ENCODE results near the gene EYA4.

EYA4 gene

DNA sequence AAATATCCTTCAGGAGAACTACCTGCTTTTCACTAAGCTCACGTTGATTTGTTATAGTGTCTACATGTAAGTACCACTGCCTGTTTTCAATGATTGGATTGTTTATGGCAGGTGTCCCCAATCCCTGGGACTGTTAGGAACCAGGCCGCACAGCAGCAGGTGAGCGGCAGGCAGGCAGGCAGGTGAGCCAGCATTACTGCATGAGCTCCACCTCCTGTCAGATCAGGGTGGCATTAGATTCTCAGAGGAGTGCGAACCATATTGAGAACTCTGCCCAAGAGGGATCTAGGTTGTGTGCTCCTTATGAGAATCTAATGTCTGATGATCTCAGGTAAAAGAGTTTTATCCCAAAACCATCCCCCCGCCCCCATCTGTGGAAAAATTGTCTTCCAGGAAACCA is 303.3 kb downstream of the EYA4 start:
- H3K4me3 ChIP-seq (ENCODE audit: low read depth, low read length): no peak overlapping the region
- TF ChIP-seq CTCF (IDR thresholded peaks at IDR 0.05; ENCODE audit: low read depth, low read length): no peak

DNA sequence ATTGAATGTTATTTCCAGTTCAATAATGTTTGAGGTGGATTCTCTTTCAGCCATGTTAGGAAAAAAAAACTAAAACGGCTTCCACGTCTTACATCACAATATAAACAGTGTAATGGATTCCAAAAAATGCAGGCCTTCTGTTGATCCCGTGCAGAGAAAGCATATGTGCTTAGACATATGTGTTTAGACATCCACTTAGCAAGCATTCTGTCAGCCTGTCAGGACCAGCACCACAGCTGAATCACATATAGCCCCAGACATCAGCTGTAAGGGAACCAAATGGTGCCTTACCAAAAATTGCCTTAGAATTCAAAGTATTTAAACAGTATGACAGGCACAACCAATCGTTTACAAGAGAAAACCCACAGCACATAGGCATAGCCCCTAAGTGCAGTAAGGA is 304.9 kb downstream of the EYA4 start:
- H3K4me3 ChIP-seq (ENCODE audit: low read depth, low read length): no peak overlapping the region
- TF ChIP-seq CTCF (IDR thresholded peaks at IDR 0.05; ENCODE audit: low read depth, low read length): no peak

- H3K4me3 ChIP-seq (ENCODE audit: low read depth, low read length): no peak overlapping the region
- no peak for TF ChIP-seq CTCF (IDR thresholded peaks at IDR 0.05; ENCODE audit: low read depth, low read length)
Observed at GRCh38 chr6:133547136-133547535, 306.0 kb downstream of the EYA4 start.

DNA sequence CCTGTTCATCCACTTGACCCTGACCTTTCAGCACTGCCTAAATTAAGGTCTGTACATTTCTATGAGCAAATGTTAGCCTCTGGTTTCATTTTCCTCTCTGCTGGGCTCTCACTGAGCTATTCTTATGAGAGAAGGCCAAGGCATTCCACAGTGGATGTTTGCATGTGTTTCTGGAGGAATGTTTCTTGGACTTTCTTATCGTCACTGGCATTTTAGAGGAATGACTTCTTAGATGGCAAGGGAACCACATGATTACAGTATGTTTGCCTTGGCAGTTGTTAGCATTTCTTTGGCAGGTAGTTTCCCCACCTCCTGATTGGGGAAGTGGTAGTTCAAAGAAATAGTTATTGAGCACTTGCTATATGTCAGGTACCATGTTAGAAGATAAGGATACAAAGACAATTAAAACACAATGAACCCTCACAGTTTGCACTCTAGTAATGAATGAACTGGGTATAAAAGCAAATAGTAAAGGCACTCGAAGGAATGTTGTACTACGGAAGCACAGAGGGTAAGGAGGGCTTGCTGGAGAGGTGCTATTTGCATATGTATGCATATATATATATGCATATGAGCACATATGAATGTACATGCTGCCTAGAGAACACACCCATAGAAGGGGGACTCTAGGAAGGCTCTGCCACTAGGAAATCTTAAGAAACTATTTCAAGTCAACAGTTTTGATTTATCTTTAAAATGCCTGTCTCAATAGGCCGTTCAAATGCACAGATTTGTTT is 307.4 kb downstream of the EYA4 start:
- no peak for TF ChIP-seq CTCF (IDR thresholded peaks at IDR 0.05; ENCODE audit: low read depth, low read length)
- no peak overlapping the region for H3K4me3 ChIP-seq (ENCODE audit: low read depth, low read length)

DNA sequence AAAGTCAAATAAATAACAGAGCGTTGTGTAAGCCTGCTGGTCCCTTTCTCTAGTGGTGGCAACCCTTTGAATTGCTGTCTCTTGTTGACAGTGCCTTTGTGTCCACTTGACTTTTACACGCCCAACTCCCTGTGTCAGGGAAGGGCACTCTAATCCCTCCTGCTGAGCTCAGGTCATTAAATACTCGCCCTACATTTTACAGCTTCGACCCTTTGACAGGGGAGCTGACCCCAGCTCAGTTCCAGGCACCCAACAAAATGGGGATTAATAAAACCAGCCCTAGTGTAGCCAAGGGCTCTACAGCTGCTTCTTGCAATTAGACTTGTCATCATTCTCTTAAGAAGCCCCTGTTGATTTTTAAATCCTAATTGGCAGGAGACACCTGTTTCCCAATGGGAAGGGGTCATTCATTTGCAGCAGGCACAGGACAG is 308.2 kb downstream of the EYA4 start:
- no peak overlapping the region for H3K4me3 ChIP-seq (ENCODE audit: low read depth, low read length)
- TF ChIP-seq CTCF (IDR thresholded peaks at IDR 0.05; ENCODE audit: low read depth, low read length): no peak

DNA sequence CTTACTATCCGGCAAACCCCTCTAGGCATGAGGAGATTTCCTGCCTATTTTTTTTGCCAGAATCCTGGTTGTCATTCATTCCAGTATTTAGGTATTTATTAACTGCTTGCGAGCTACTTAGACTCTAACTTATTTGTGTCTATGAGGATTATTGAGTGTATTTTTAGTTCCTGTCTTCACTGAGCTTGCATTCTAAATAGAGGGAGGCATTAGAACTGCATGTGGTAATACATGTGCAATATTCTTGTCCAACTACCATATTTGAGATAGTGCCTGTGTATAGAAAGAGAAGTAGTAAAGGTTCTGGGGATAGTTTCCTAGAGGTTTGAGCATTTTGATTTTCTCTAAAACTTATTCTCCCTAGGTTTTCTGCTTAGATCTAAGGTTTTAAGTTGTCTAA is 308.9 kb downstream of the EYA4 start:
- no peak overlapping the region for H3K4me3 ChIP-seq (ENCODE audit: low read depth, low read length)
- TF ChIP-seq CTCF (IDR thresholded peaks at IDR 0.05; ENCODE audit: low read depth, low read length): no peak

DNA sequence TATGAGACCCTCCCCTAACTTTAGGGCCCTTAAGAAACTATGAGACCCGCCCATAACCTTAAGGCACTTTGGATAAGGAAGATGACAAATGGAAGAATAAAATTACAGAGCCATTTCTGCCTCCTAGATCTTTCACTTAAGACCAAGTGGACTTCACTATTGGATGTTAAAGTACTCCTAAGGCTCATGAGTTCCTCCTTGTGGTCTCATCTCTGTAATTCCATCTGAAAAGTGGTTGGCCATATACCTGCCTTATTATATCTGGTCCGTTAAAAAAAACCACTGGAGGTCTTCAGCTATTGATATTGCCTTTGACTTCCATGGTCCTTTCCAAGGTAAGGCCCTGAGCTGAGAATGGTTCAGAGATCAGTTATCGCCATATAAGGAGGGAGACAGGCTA is 310.3 kb downstream of the EYA4 start:
- H3K4me3 ChIP-seq (ENCODE audit: low read depth, low read length): no peak overlapping the region
- no peak; the same call in 1 of the 2 replicates for TF ChIP-seq CTCF (IDR thresholded peaks at IDR 0.05; ENCODE audit: low read depth, low read length)

Data from WI38 (cell line).